GM21717 (cell line): ENCODE results near the gene HSD11B1.

Source experiments
- ATAC-seq: cut with Tn5 transposase; IDR thresholded peaks from one replicate; pipeline ENCODE4 v1.9.1; 2021; ENCODE audit warnings: mild to moderate bottlenecking, moderate library complexity; ENCODE audit not compliant: unreplicated experiment

Gene HSD11B1

DNA sequence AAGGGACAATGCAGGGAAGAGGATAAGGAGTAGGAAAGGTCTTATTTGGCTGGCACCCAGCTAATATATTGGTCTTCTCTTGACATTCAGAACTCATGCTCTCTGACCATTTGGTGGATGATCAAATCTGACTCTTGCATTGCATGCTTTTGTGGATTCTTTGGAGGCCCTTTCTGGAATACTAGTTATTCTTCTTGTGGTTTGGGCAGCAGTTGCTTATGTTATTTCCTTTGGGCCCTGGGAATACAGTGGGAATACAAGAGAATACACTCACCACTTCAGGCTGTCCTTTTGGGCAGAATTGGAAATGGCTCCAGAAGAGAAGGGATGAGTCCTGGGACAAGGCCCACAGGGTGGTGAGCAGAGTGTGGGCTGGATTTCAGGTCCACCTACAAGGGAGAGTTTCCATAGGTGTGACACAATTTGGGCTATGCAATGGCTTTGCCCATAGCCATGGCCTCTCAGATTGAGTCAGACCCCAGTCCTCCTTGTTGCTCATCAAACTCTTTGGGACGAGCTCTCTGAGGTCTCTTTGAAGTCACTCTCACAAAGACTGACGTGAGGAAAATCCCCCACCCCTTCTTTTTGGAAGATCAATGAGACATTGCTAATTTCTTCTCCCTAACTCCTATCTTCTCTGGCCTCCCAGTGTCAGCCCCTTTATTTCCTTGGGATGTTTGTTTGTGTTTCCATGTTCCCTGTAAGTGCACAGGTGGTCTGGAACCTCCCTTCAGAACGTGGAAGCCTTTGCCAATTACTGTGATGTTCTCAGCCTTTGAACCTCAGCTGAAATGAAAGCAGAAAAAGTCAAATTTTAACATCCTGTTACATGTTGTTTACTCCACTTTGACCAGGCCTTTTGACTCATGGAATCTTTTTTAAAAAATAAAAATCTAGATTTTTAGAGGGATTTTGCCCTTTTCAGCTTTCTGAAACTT is 19.4 kb downstream of the HSD11B1 start:
- ATAC-seq: peak; percentile 64

DNA sequence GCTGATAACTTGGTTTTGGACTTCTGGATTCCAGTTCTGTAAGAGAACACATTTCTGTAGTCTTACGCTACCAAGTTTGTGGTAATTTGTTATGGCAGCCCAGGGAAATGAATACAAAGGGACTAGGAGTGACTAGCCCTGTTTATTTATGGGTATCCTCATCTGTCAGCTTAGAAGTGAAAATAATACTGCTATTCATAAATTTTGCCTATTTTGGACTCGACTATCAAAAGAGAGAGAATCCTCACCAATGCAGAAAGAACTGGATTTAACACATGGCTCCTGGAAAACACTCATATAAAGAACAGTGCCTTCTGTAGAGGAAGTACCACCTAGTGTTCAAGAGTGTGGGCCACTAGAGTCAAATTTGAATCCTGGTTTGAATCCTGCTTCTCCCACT is 22.6 kb downstream of the HSD11B1 start:
- no peak for ATAC-seq

- ATAC-seq: no peak
Measured at GRCh38 chr1:209727785-209728184, 23.1 kb downstream of the HSD11B1 start.

- no peak for ATAC-seq
Measured at GRCh38 chr1:209728466-209728865, 23.8 kb downstream of the HSD11B1 start.

DNA sequence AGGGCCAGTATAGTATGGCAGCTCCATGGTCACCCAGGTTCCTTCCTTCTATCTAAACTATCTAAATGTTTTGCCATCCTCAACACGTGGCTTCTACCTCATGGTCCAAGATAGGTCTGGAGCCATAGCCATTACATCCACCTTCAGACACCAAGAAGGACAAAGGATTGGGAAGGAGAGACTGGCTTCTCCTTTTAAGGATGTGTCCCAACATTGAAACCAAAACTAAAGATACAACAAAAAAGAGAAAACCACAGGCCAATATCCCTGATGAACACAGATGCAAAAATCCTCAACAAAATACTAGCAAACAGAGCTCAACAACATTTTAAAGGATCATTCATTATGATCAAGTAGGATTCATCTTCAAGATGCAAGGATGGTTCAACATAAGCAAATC is 24.8 kb downstream of the HSD11B1 start:
- ATAC-seq: no peak

- ATAC-seq: no peak
Measured at GRCh38 chr1:209732725-209733124, 28.1 kb downstream of the HSD11B1 start.

DNA sequence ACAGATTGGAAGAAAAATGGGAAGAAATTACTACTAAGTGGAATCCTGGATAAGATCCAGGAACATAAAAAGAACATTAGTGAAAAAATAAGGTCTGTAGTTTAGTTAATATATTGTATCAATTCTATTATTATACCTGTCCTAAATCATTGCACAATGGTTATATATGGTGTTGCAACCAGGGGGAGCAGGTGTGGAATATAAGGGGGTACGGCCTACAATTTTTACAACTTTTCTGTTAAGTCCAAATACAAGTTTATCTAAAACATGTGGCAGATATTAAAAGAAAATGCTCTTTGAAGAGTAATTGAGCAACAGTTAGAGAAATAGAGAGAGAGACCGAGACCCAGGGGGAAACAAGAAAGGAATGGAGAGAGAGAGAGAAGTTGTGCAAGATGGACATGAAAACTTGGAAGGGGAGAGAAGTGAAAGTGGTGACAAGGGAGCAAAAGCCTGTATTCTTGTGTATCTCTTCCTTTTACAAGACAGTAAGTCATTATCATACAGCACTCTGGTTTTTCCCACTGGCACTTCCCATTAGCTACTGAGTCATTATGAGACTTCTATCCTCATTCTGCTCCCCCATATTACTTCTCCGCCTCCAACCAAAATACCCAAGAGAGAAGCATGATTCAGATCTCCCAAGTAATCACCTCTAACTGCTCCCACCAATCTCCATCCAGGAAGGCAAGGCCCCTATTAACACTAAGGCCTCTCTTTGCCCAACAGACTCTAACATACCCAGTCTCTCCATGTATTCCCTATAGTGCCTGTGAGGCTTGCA is 29.0 kb downstream of the HSD11B1 start:
- no peak for ATAC-seq

GRCh38 chr1:209736490-209737117 is 32.0 kb downstream of the HSD11B1 start:
- ATAC-seq: no peak

DNA sequence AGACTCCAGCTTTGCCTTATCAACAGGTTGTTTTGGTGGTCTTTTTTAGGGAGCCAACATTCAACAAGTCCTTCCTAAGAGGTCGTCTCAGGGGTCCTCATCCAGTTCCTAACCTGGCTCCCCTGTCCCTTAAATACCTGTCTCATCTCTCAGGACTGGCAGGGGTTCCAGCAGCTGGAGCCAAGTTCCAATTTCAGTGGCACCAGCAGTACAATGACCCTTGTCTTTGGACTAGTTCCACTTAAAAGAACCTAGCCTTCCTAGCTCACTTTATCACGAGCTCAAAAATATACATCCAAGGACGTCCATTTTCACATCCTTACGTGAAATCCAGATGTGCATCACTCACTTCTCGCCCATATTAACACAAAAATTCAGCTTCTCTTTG is 32.5 kb downstream of the HSD11B1 start:
- ATAC-seq: no peak

GRCh38 chr1:209738270-209738669 is 33.6 kb downstream of the HSD11B1 start:
- ATAC-seq: no peak

- no peak for ATAC-seq
Measured at GRCh38 chr1:209741193-209741592, 36.5 kb downstream of the HSD11B1 start.

GRCh38 chr1:209741889-209742288 is 37.2 kb downstream of the HSD11B1 start:
- no peak for ATAC-seq

- no peak for ATAC-seq
Measured at GRCh38 chr1:209742409-209743144, 37.9 kb downstream of the HSD11B1 start.

DNA sequence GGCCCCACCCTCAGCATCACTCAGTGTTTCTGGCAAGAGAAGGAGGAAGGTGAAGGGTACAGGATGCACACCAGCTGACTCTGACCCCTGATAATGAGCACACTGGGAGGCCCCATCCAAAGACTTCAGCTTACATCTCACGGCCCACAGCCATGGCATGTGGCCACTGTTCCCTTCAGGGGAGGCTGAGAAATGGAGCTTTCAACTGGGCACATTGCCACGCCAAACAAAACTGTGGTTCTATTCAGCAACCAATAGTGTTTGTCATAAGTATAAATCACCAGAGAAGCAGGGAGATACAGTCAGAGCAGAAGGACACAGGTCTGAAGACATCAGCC is 38.5 kb downstream of the HSD11B1 start:
- ATAC-seq: no peak

- ATAC-seq: no peak
Measured at GRCh38 chr1:209746451-209747165, 42.0 kb downstream of the HSD11B1 start.

DNA sequence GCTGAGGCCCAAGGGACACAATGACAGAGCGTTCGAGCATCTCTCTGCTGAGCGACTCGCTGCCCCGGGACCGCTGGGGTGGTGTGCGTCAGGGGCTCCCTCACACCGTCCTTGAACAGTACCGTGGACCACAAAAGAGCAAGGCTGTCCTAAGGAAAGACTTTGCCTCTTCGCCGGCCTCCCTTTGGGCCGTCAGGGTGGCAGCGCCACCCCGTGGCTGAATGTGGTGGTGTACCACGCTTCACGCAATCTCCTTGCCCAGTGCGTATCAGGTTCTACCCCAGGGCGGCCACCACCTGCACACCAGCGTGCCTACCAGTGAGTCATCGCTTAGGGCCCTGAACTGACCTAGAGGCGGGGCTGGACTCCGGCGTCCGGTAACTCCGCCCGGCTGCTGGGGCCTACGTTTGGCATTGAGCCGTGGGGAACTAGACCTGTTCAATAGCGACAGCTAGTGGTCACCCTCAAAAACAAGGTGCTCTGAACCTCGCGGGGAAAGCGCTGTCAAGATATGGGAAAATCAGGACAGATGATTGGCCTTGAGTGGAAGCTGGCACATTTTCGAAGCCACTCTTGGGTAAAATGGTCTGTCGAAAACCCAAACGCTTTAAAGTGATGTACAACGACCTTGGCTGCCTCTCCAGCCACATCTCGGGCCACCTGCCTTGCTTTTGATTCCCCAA is 43.1 kb downstream of the HSD11B1 start:
- peak; percentile 65 for ATAC-seq

- no peak for ATAC-seq
Measured at GRCh38 chr1:209748620-209749019, 44.0 kb downstream of the HSD11B1 start.

DNA sequence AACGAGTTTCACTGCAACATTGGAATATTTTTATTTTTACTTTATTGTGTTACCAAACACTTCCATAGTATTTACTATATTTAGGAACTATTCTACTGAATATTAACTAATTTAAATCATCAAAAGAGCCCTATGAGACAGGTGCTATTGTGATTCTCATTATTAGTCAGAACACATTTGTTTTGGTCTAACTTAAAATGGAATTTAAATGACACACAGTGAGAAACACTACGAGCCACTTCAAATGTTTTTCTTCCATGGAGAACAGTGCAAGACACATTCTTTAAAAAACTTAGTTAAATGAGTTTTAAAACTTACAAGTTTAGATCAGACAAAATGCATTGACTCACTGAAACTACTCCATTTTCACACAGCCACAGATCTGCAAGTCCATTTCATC is 44.6 kb downstream of the HSD11B1 start:
- no peak for ATAC-seq

DNA sequence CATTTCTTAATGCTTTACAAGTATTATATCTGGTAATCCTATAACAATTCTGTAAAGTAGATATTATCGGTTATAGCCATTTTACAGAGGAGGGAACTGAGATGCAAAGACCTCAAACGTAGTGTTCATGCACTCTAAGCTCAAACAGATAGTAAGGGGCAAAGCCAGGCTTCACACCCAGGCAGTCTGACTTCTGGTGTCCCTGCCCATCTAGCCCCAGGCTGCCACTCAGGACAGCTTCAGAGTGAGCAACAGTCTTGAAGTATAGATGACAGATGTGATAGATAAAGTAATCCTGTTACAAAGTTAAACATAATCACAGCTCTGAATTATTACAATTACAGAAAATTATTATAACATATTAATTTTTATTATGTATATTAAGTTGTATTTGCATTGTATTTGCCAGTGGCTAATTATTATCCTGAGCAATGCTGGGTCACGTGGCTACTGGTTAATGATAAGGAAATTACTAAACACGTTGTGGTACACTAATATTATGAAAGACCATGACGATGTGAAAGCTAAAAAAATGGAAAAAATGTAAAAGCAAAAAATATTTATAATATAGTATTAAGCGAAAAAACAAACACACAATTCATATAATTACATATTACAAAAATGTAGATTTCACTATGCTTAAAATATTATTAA is 45.2 kb downstream of the HSD11B1 start:
- no peak for ATAC-seq
